Activated T-helper 2 cell treated with anti-CD3 and anti-CD28 coated beads, Interferon-gamma antibody, Interleukin-2, Interleukin-4, amounts not matched to agents 10 μg/mL and 5 μg/mL and 100 μg/mL, durations not matched to agents 14 hours and 24 hours and 36 hours (primary cell): Measurements from ENCODE around the gene FOXO1. TPM values are rescaled to one million over a fixed set of nuclear protein-coding genes. Genes with fewer than 3 reads are reported as not detected.

Experiments used
- DNase-seq: peaks from one replicate; pipeline ENCODE4 v3.0.0; 2021; ENCODE audit warnings: low spot score
- H3K27ac Mint-ChIP-seq: one replicate; pipeline ENCODE4 v1.8.0; 2021; ENCODE audit warnings: mixed read lengths
- H3K27me3 Mint-ChIP-seq: one replicate; pipeline ENCODE4 v1.8.0; 2021; ENCODE audit warnings: low read depth, mixed read lengths
- H3K36me3 Mint-ChIP-seq: one replicate; pipeline ENCODE4 v1.8.0; 2021; ENCODE audit warnings: low read depth, mixed read lengths
- H3K4me1 Mint-ChIP-seq: one replicate; pipeline ENCODE4 v1.8.0; 2021; ENCODE audit warnings: low read depth, mixed read lengths
- H3K4me3 Mint-ChIP-seq: one replicate; pipeline ENCODE4 v1.8.0; 2021; ENCODE audit warnings: low read depth, mild to moderate bottlenecking, moderate library complexity, mixed read lengths
- H3K9me3 Mint-ChIP-seq: one replicate; pipeline ENCODE4 v1.8.0; 2021; ENCODE audit warnings: mixed read lengths
- intact Hi-C: fragments of 100-400 bp; cut with micrococcal nuclease; formaldehyde crosslinking; loops from one replicate; pipeline ENCODE4 v1.15.1; 2023
- total RNA-seq: library from RNA; stranded (reverse); gene quantifications from 2 replicates; pipeline ENCODE4 v1.2.3, GENCODE V29; 2022

FOXO1 gene
- total RNA-seq, 1 donor from 2014 or later, result 38.3 TPM

GRCh38 chr13:40508767-40509342 is 157.6 kb downstream of the FOXO1 start:
- peaks cover 13% of the 10 kb centered on the region for H3K4me1 Mint-ChIP-seq
- no peak for DNase-seq
- intact Hi-C loops, result no loop called here

GRCh38 chr13:40508127-40508526 is 158.3 kb downstream of the FOXO1 start:
- peaks cover 8% of the 10 kb centered on the region for H3K4me1 Mint-ChIP-seq
- H3K9me3 Mint-ChIP-seq, result no peaks in the 10 kb centered on the region
- intact Hi-C loops, result no loop called here
- DNase-seq, result no peak
- H3K4me3 Mint-ChIP-seq, result no peak overlapping the region
- no peaks in the 10 kb centered on the region for H3K36me3 Mint-ChIP-seq
- H3K27ac Mint-ChIP-seq, result no peak overlapping the region
- H3K27me3 Mint-ChIP-seq, result no peaks in the 10 kb centered on the region

More at GRCh38 chr13:40508767-40509342, 157.6 kb downstream of the FOXO1 start:
- Mint-ChIP-seq H3K27ac (no peak overlapping the region), H3K36me3 (no peaks in the 10 kb centered on the region), H3K27me3 (no peaks in the 10 kb centered on the region), H3K4me3 (no peak overlapping the region), H3K9me3 (no peaks in the 10 kb centered on the region)

- H3K4me3 Mint-ChIP-seq, result no peak overlapping the region
- H3K4me1 Mint-ChIP-seq, result peaks cover 2% of the 10 kb centered on the region
- H3K27ac Mint-ChIP-seq, result no peak overlapping the region
- H3K36me3 Mint-ChIP-seq, result no peaks in the 10 kb centered on the region
- no peaks in the 10 kb centered on the region for H3K27me3 Mint-ChIP-seq
- H3K9me3 Mint-ChIP-seq, result no peaks in the 10 kb centered on the region
- no peak for DNase-seq
- intact Hi-C loops, result no loop called here
These were observed 159.6 kb downstream of the FOXO1 start for GRCh38 chr13:40506592-40507446.

Other genes starting within 250 kb of the FOXO1 start
- 42.9 and 43.1 TPM in 2 replicates for gene MRPS31, start 104.5 kb upstream of the FOXO1 start, total RNA-seq
- gene SLC25A15, start 123.0 kb upstream of the FOXO1 start, total RNA-seq, result 21.8 and 24.1 TPM in 2 replicates